DMS153 treated with DMSO at 0.1 percent for 48 hours (cell line): ENCODE data around the gene ABHD11.

Experiments used
- DNase-seq: peaks from one replicate; lab custom pipeline; 2025; ENCODE audit not compliant: unreplicated experiment; lab: John Stamatoyannopoulos, UW

ABHD11 gene

DNA sequence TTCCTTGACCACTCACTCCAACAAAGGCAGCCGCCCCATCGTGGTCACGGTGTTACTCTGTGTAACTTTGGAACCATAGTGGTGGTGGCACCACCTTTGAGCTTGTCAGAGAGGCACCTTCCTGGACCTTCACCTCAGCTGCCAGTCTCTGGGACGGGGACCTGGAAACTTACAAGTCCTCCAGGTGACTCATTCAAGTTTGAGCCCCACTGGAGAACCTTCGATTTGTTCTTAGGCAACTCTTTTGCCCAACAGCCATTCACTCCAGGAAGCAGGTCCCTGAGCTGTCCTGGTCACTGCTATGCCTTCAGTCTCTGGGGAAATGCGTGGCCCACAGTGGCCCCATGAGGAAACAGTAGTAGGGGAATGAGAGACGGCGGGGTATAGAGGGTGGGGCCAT, 36.4 kb downstream of the ABHD11 start:
- no peak for DNase-seq

DNA sequence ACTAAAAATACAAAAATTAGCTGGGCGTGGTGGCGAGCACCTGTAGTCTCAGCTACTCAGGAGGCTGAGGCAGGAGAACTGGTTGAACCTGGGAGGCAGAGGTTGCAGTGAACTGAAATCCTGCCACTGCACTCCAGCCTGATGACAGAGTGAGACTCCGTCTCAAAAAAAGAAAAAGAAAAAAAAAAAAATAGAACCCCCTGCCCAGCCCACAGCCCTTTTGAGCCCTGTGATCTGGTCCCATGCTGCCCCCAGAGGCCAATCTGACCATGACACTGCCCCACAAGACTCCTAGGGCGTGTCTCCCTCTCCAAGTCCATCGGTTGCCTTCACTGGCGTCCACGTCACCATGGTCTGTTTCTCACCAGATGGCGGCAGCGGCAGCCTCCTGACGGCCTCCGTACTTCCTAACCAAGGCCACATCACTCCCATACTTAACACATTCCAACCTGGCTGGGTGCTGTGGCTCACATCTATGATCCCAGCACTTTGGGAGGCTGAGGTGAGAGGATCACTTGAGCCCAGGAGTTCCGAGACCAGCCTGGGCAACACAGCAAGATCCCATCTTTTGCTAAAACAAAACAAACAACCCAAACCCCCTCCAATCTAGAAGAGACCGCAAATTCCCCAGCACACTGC, 37.1 kb downstream of the ABHD11 start:
- no peak for DNase-seq

DNA sequence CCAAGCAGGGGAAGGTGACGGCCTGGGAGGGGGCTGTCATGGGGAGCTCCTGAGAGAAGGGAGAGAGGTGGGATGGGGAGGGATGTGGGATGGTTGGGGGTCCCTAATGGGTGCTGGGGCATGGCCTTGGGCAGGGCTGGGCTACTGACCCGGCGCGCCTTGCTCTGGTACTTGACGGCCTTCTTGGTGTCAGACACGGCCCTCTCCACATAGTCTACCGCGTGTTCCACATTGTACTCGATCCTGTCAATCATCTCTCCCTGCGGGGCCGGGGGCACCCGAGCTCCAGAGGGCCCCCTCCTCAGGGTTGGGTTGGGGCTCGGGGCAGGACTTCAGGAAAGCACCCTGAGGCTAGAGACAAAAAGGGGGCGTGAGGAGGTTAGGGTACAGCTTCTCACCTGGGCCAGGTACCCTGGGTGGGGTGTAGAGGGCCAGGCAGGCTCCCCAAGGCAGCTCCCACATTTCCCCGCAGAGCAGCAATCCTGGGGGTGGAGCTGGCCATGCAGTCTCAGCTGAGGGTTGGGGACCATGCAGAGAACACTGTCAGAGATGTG, 37.9 kb downstream of the ABHD11 start:
- no peak for DNase-seq

DNA sequence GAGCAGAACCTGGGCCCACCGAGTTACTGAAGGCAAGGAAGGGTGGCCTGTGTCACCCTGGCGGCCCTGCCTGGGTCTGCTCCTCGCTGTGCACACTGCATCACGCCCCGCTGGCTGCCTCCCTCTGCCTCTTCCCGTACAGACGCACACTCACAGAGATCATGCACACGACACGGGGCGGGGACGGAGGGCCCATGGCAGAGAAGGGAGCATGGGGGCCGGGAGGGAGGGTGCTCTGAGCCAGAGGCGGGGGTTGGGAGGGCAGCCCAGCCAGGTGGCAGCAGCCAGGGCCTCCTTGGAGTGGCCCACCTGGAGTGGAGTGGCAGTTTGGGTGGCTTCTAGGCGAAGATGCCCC, 38.6 kb downstream of the ABHD11 start:
- DNase-seq: no peak

DNA sequence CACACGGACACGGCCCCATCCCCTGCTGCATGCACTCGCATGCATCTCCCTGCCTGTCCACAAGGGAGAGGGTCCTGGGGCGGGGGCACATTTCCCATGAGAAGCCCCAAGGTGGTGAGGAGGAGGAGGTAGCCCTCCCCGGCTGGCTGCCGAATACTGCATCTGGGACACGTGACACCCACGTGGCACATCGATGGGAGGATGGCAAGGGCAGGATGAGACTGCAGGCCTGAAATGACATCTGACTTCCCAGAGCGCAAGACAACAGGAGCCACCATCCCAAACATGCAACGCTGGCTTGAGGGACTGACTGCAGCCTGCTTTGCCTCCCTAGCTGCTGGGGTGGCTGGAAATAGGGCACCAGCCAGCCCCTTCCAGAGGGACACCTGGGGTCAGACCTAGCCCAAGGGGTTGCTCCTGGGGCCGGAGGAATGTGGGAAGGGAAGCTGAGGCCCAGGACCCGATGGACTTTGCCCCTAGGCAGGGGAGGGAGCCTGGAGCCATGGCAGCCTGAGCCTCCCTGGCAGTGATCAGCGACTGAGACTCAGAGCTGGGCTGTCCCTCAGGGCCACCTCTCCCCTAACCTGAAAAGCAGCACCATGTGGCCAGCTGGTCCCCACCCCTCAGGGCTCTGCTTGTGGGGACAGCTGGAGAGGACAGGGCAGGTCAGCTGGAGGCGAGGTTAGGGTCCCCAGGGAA, 39.1 kb downstream of the ABHD11 start:
- no peak for DNase-seq

DNA sequence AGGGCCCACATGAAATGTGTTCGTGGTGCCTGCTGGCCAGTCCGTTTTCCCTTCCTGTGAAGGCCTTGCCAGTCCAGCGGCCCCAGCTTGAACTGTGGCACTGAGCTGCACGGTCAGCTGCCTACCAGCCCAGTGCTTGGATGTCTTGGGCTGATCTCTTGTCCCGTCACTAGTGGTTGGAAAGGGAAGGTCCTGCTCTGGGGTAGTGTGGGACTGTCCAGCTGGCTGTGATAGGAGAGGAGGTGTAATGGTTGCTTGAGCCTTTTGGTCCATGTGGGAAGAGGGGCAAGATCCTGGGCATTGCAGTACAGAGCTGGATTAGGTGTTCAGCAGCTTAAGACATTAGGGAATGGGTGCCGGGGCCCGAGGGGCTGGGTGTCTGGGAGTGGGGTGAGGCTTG, 40.2 kb downstream of the ABHD11 start:
- DNase-seq: no peak

DNA sequence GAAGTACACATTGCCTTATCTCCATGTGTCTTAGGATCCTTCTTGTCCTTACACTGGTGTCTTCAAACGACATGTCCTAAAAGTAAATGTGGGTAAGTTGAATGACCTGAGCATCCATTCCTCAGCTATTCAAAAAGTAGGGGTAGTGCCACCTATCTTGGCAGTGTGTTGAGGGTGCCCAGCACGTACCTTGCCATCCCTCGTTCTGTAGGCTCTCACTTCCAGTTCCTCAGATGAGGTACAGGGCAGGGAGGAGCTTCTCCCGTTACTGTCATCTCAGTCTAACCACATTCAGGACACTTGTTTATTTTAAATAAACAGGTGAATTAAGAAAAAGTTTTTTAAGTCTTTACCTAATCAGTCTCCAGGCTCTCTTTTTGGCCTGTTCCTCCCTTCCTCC, 42.2 kb downstream of the ABHD11 start:
- no peak for DNase-seq

DNA sequence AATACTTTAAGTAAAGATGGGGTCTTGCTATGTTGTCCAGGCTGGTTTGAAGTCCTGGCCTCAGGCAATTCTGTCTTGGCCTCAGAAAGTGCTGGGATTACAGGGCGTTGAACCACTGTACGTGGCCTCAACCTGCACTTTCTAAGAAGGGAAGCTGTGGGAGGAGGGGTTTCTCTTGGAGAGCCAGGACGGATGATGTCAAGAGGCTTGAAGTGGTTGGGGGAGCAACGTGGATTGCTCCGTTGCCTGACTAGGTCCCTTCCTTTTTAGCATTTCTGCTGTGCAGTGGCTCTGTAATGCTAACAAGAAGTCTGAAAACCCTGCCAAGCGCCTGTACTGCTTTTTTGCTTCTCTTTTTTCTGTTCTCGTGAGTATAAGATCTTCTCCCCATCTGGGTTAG, 48.0 kb downstream of the ABHD11 start:
- DNase-seq: no peak

DNA sequence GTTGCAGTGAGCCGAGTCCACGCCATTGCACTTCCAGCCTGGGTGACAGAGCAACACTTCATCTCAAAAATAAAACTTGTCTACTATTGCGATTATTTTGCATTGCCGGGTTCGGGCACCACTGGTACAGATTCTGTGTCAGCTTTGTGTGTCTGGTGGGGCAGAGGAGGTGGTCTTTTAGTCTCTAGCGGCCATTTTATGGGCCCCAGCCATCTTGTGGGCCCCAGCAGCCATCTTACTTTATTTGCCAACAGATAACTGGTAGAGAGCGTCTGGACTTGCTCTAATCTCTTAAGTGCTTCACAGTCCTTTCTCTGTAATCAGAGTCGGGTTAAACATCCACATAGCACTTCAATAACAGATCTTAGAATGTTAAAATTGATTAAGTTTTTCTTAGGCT, 50.3 kb downstream of the ABHD11 start:
- no peak for DNase-seq
